NCI-H146 treated with DMSO at 0.1 percent for 48 hours (cell line): Measurements from ENCODE around the gene NXPH1.

Source experiments
- DNase-seq: peaks from one replicate; lab custom pipeline; 2025; ENCODE audit not compliant: unreplicated experiment; lab: John Stamatoyannopoulos, UW

NXPH1 gene

GRCh38 chr7:8491544-8492489 is 58.4 kb downstream of the NXPH1 start:
- DNase-seq, result no peak

GRCh38 chr7:8499128-8499527 is 65.7 kb downstream of the NXPH1 start:
- DNase-seq, result no peak

- DNase-seq, result no peak
Observed at GRCh38 chr7:8500286-8500685, 66.9 kb downstream of the NXPH1 start.

GRCh38 chr7:8507566-8507965 is 74.2 kb downstream of the NXPH1 start:
- DNase-seq, result no peak

GRCh38 chr7:8509621-8510020 is 76.2 kb downstream of the NXPH1 start:
- no peak for DNase-seq

GRCh38 chr7:8511855-8512254 is 78.4 kb downstream of the NXPH1 start:
- peak; percentile 8 for DNase-seq

- DNase-seq, result no peak
Observed at GRCh38 chr7:8514781-8515519, 81.5 kb downstream of the NXPH1 start.

GRCh38 chr7:8515640-8516185 is 82.3 kb downstream of the NXPH1 start:
- no peak for DNase-seq

GRCh38 chr7:8516976-8517375 is 83.6 kb downstream of the NXPH1 start:
- no peak for DNase-seq

GRCh38 chr7:8528311-8528710 is 94.9 kb downstream of the NXPH1 start:
- DNase-seq, result no peak

- no peak for DNase-seq
Observed at GRCh38 chr7:8531991-8532515, 98.6 kb downstream of the NXPH1 start.

- no peak for DNase-seq
Observed at GRCh38 chr7:8536431-8536830, 103.0 kb downstream of the NXPH1 start.

GRCh38 chr7:8549046-8549445 is 115.6 kb downstream of the NXPH1 start:
- no peak for DNase-seq

GRCh38 chr7:8560501-8560900 is 127.1 kb downstream of the NXPH1 start:
- no peak for DNase-seq

GRCh38 chr7:8561449-8561848 is 128.0 kb downstream of the NXPH1 start:
- no peak for DNase-seq

- no peak for DNase-seq
Observed at GRCh38 chr7:8564281-8564680, 130.9 kb downstream of the NXPH1 start.

- DNase-seq, result no peak
Observed at GRCh38 chr7:8566016-8566415, 132.6 kb downstream of the NXPH1 start.

GRCh38 chr7:8567626-8568025 is 134.2 kb downstream of the NXPH1 start:
- no peak for DNase-seq

GRCh38 chr7:8579661-8580194 is 146.3 kb downstream of the NXPH1 start:
- DNase-seq, result no peak

GRCh38 chr7:8581842-8582241 is 148.4 kb downstream of the NXPH1 start:
- no peak for DNase-seq

- no peak for DNase-seq
Observed at GRCh38 chr7:8582728-8583127, 149.3 kb downstream of the NXPH1 start.
